CD14-positive monocyte (primary cell): ENCODE measurements around the gene TAS1R3. TPM values are rescaled to one million over a fixed set of nuclear protein-coding genes. Genes with fewer than 3 reads are reported as not detected.

ENCODE experiments used
- DNase-seq, 3 donors: peaks; one replicate each; pipeline ENCODE4 v3.0.0-alpha.2; 2011 to 2022
- H2AFZ ChIP-seq: 2 replicates; pipeline ENCODE4 v1.6.0; 2012; ENCODE audit warnings: mild to moderate bottlenecking, low read depth, low read length, inconsistent platforms; ENCODE audit not compliant: insufficient read depth, poor library complexity, severe bottlenecking
- H3K27ac ChIP-seq, 2 donors: 1 replicate in 1 of 2; 2 replicates in 1 of 2; pipeline ENCODE4 v1.5.1; 2012 to 2013; ENCODE audit warnings: low read length in 2 of 2, control low read depth in 1 of 2, inconsistent platforms in 1 of 2, low read depth in 1 of 2, mild to moderate bottlenecking in 1 of 2
- H3K27me3 ChIP-seq, 2 donors: one replicate each; pipeline versions ENCODE4 v1.6.0 to v1.6.1; 2011 to 2013; ENCODE audit warnings: low read length in 2 of 2; ENCODE audit not compliant: control insufficient read depth in 2 of 2, insufficient read depth in 2 of 2
- H3K36me3 ChIP-seq, 2 donors: replicated peaks in 1 of 2; 1 replicate in 1 of 2; 2 replicates in 1 of 2; pipeline versions ENCODE4 v1.5.1 to v1.6.1; 2012 to 2013; ENCODE audit warnings: low read length in 2 of 2, control low read depth in 1 of 2, inconsistent platforms in 1 of 2, mild to moderate bottlenecking in 1 of 2; ENCODE audit not compliant: insufficient read depth in 2 of 2, control insufficient read depth in 1 of 2
- H3K4me1 ChIP-seq, 2 donors: 1 replicate in 1 of 2; 2 replicates in 1 of 2; pipeline versions ENCODE4 v1.5.1 to v1.6.1; 2012 to 2013; ENCODE audit warnings: low read length in 2 of 2, control low read depth in 1 of 2, inconsistent platforms in 1 of 2, mild to moderate bottlenecking in 1 of 2, moderate library complexity in 1 of 2; ENCODE audit not compliant: insufficient read depth in 2 of 2, control insufficient read depth in 1 of 2
- H3K4me2 ChIP-seq: replicated peaks from 2 replicates; pipeline ENCODE3; 2012; ENCODE audit warnings: low read length, moderate library complexity, mild to moderate bottlenecking; ENCODE audit not compliant: poor library complexity, severe bottlenecking; ENCODE audit errors: extremely low read depth
- H3K4me3 ChIP-seq, 3 experiments: fragments of 200-600 bp in 1 of 3; sonication (generic) in 1 of 3; replicated peaks in 1 of 3; 1 replicate in 2 of 3; 2 replicates in 1 of 3; pipeline ENCODE4 v1.5.1; 2011 to 2013; ENCODE audit warnings: low read length in 3 of 3, mild to moderate bottlenecking in 3 of 3, control low read depth in 2 of 3, low read depth in 2 of 3, inconsistent platforms in 1 of 3, moderate library complexity in 1 of 3
- H3K79me2 ChIP-seq: 2 replicates; pipeline ENCODE4 v1.6.0; 2012; ENCODE audit warnings: mild to moderate bottlenecking, control low read depth, inconsistent platforms, low read length, moderate library complexity; ENCODE audit not compliant: insufficient read depth
- H3K9ac ChIP-seq: 2 replicates; pipeline ENCODE4 v1.6.0; 2017; ENCODE audit warnings: low read length, mild to moderate bottlenecking; ENCODE audit not compliant: insufficient read depth, poor library complexity, severe bottlenecking
- H3K9me3 ChIP-seq, 2 donors: replicated peaks in 1 of 2; 1 replicate in 1 of 2; 2 replicates in 1 of 2; pipeline versions ENCODE4 v1.5.1 to v1.6.1; 2012 to 2013; ENCODE audit warnings: low read length in 2 of 2, control low read depth in 1 of 2; ENCODE audit not compliant: control insufficient read depth in 1 of 2, insufficient read depth in 1 of 2
- H4K20me1 ChIP-seq: 2 replicates; pipeline ENCODE4 v1.6.0; 2012; ENCODE audit warnings: mild to moderate bottlenecking, low read length, control low read depth, moderate library complexity; ENCODE audit not compliant: insufficient read depth
- H3K27ac Mint-ChIP-seq, 7 donors: one replicate each; pipeline ENCODE4 v1.8.0; 2020; ENCODE audit warnings: mild to moderate bottlenecking in 7 of 7, mixed read lengths in 7 of 7, moderate library complexity in 6 of 7, inconsistent platforms in 2 of 7
- H3K27me3 Mint-ChIP-seq, 3 donors: one replicate each; pipeline ENCODE4 v1.8.0; 2021 to 2022; ENCODE audit warnings: low read depth in 3 of 3, mild to moderate bottlenecking in 3 of 3, mixed read lengths in 3 of 3, moderate library complexity in 3 of 3, inconsistent platforms in 1 of 3
- H3K36me3 Mint-ChIP-seq, 2 donors: one replicate each; pipeline ENCODE4 v1.8.0; 2020; ENCODE audit warnings: mixed read lengths in 2 of 2, inconsistent platforms in 1 of 2, mild to moderate bottlenecking in 1 of 2
- H3K4me1 Mint-ChIP-seq: one replicate; pipeline ENCODE4 v1.8.0; 2020; ENCODE audit warnings: mild to moderate bottlenecking, mixed read lengths
- H3K4me3 Mint-ChIP-seq, 2 donors: one replicate each; pipeline ENCODE4 v1.8.0; 2020; ENCODE audit warnings: mild to moderate bottlenecking in 2 of 2, mixed read lengths in 2 of 2, moderate library complexity in 1 of 2
- H3K9me3 Mint-ChIP-seq, 7 donors: one replicate each; pipeline ENCODE4 v1.8.0; 2020 to 2022; ENCODE audit warnings: mixed read lengths in 7 of 7, mild to moderate bottlenecking in 6 of 7, moderate library complexity in 6 of 7, inconsistent platforms in 2 of 7
- WGBS: methylation state at CpG from one replicate; pipeline ENCODE4 v1.1.5; 2013; ENCODE audit warnings: missing lambda C conversion rate; ENCODE audit not compliant: insufficient coverage; 5-methylcytosine and 5-hydroxymethylcytosine counted together
- intact Hi-C, 2 donors: fragments of 100-400 bp; cut with micrococcal nuclease; formaldehyde crosslinking; loops; one replicate each; pipeline versions ENCODE4 v1.15.0 to v1.15.1; 2023
- polyA plus RNA-seq, 3 donors: library from polyadenylated mRNA; depleted of rRNA in 1 of 3; unstranded in 2 of 3; stranded (reverse) in 1 of 3; fragments of 300-500 nt in 2 of 3; fragments of >200 nt in 1 of 3; fragmentation: Illumina TruSeq in 2 of 3; gene quantifications; 1 replicate in 2 of 3; 2 replicates in 1 of 3; pipeline ENCODE4 v1.2.3, GENCODE V29; 2012 to 2021
- TF ChIP-seq, protein P1 (sequence below): fragments of 200-600 bp; IDR thresholded peaks from one replicate; pipeline ENCODE4 v1.8.0; 2022; ENCODE audit warnings: antibody characterized with exemption, mild to moderate bottlenecking

The TAS1R3 gene
- polyA plus RNA-seq, 3 donors = 0.45 TPM; not detected in 2

DNA sequence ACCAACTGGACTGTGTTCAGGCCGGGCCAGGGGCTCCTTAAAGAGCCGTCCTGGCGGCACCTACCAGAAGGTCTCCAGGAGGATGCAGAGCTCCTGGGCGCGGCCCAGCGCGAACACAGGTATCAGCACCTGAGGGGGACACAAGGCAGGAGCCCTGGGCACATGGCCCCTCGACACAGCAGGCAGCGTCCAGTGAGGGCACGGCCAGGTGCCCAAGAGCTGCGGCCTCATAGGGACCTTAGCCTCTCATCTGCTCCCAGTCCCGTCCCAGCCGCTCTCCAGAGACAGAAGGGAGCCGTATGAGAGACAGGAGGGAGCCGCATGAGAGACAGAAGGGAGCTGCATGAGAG is 16.9 kb upstream of the TAS1R3 start:
- Mint-ChIP-seq H3K36me3 (peaks cover 43 to 81% of the 10 kb centered on the region in 2 donors), H3K4me1 (peaks cover 6% of the 10 kb centered on the region), H3K27ac (no peak overlapping the region), H3K9me3 (no peaks in the 10 kb centered on the region), H3K4me3 (no peak overlapping the region), H3K27me3 (no peaks in the 10 kb centered on the region)
- no peak overlapping the region for H3K9ac ChIP-seq
- peaks cover 4% of the 10 kb centered on the region for H3K79me2 ChIP-seq
- H3K4me3 ChIP-seq = no peak overlapping the region
- intact Hi-C loops = no loop called here
- DNase-seq = no peak
- H3K4me1 ChIP-seq = peaks cover 6 to 7% of the 10 kb centered on the region in 2 donors
- H3K27ac ChIP-seq = no peak overlapping the region
- H3K9me3 ChIP-seq = no peaks in the 10 kb centered on the region
- no peaks in the 10 kb centered on the region for H3K27me3 ChIP-seq
- H3K36me3 ChIP-seq = peaks cover 67 to 81% of the 10 kb centered on the region in 2 donors
- 98% methylated on average over 13 of the region's 15 CpGs for WGBS
- H4K20me1 ChIP-seq = peaks cover 55% of the 10 kb centered on the region
- no peak overlapping the region for H2AFZ ChIP-seq
- TF ChIP-seq, protein P1, sequence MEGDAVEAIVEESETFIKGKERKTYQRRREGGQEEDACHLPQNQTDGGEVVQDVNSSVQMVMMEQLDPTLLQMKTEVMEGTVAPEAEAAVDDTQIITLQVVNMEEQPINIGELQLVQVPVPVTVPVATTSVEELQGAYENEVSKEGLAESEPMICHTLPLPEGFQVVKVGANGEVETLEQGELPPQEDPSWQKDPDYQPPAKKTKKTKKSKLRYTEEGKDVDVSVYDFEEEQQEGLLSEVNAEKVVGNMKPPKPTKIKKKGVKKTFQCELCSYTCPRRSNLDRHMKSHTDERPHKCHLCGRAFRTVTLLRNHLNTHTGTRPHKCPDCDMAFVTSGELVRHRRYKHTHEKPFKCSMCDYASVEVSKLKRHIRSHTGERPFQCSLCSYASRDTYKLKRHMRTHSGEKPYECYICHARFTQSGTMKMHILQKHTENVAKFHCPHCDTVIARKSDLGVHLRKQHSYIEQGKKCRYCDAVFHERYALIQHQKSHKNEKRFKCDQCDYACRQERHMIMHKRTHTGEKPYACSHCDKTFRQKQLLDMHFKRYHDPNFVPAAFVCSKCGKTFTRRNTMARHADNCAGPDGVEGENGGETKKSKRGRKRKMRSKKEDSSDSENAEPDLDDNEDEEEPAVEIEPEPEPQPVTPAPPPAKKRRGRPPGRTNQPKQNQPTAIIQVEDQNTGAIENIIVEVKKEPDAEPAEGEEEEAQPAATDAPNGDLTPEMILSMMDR = no peak
- H3K4me2 ChIP-seq = no peak overlapping the region

DNA sequence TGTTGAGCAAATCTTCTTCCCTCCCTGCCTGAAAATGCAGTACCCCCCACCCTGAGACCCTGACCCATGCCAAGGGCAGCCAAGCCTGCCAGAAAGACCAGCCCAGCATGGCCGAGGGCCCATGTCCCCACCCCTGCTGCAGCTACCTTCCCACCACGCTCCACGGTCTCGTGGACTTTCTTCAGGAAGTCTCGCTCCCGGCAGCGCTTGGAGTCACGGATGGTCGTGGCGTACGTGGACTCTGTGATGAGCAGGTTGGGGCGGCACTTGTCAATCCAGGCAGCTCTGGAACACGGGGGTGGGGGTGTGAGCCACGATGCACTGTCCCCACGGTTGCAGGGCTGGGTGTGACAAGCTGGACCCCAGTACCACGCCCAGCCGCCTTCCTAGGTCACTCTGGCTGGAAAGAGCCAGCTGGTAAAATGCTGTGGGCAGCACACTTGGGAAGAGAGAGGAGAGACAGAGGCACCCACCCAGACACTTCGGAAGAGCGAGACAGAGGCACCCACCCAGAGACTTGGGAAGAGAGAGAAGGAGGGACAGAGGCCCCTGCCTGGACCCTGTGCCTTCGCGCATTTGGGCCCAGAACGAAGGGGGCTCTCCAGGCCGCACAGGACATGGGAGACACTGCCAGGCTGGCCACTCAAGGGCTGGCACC is 16.3 kb upstream of the TAS1R3 start:
- Histone ChIP-seq H3K9ac (no peak overlapping the region), H3K27ac (no peak overlapping the region), H2AFZ (no peak overlapping the region), H3K4me1 (peaks cover 0 to under 1% of the 10 kb centered on the region in 2 donors), H3K4me3 (no peak overlapping the region), H3K4me2 (no peak overlapping the region), H3K9me3 (no peaks in the 10 kb centered on the region), H4K20me1 (peaks cover 61% of the 10 kb centered on the region), H3K79me2 (peaks cover 4% of the 10 kb centered on the region), H3K27me3 (no peaks in the 10 kb centered on the region), H3K36me3 (peaks cover 70 to 87% of the 10 kb centered on the region in 2 donors)
- Mint-ChIP-seq H3K4me1 (peaks cover under 1% of the 10 kb centered on the region), H3K27ac (peak overlapping the region in 2 of 7 donors; percentile 9 to 42), H3K4me3 (no peak overlapping the region), H3K36me3 (peaks cover 47 to 87% of the 10 kb centered on the region in 2 donors), H3K27me3 (no peaks in the 10 kb centered on the region), H3K9me3 (no peaks in the 10 kb centered on the region)
- DNase-seq = no peak
- TF ChIP-seq, protein P1 = no peak
- intact Hi-C loops = no loop called here
- WGBS = 95% methylated on average over 22 of the region's 23 CpGs
